Erythroblast (primary cell): ENCODE data around the gene UBAC2.

ENCODE experiments used
- GATA1 ChIP-seq: IDR thresholded peaks from 2 replicates; pipeline ENCODE4 v1.6.1; 2011; ENCODE audit warnings: low read depth, mild to moderate bottlenecking, control low read depth, low read length, moderate library complexity
- POLR2A ChIP-seq: IDR thresholded peaks from 2 replicates; pipeline ENCODE4 v1.6.1; 2011; ENCODE audit warnings: mild to moderate bottlenecking, low read length

DNA sequence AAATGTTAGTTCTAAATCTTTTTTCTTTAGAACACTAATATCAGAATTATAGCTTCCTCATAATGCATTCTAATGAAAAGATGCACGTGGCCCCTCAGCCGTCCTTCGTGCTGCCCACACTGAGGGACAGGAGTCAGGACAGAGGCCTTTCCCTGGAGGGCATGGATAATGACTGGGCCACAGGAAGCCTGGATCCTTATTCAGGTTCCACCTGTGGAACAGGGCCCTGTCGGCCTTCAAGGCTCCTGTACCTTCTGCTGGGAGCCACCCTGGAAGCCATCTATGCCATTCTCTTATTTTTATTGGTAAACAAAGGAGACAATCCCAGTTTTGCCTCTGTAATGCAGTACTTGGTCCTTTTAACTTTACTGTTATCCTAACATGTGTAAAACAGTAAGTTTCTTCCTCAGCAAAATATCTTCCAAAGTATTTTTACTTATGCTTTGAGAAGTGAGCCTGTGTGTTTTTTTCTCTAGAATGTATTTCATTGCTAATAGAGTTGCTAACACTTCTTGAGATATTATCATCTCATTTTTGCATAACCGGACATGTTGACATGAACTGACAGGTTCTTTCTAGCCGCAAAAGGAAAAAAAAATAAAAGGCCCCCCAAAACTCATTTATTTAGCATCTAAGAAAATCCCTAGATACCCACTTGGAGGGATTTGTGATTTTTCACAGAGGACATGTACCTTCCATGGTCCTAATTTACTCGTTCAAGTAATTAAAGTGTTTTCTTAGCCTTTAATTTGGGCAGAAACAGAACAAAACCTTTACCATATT, 100.6 kb downstream of the UBAC2 start:
- TF ChIP-seq POLR2A: no peak
- no peak for TF ChIP-seq GATA1
